HG03521 (cell line): ENCODE results near the gene SFR1.
"Not testable (repeated sequence)": the region's sequence is repeated elsewhere in the genome, so short reads cannot be mapped to it uniquely, and the experiment has no call there.

ENCODE experiments used
- ATAC-seq: cut with Tn5 transposase; IDR thresholded peaks from one replicate; pipeline ENCODE4 v1.9.1; 2021; ENCODE audit warnings: mild to moderate bottlenecking, moderate library complexity; ENCODE audit not compliant: unreplicated experiment

The SFR1 gene

GRCh38 chr10:104170610-104171254 lies 48.8 kb downstream of the SFR1 start:
- no peak for ATAC-seq

DNA sequence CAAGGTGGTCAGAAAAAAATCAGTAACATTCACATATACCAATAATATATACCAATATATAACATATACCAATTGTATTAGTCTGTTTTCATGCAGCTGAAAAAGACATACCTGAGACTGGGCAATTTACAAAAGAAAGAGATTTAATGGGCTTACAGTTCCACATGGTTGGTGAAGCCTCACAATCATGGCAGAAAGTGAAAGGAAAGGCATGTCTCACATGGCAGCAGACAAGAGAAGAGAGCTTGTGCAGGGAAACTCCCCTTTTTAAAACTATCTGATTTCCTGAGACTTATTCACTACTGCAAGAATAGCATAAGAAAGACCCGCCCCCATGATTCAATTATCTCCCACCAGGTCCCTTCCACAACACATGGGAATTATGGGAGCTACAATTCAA lies 52.2 kb downstream of the SFR1 start:
- not testable (repeated sequence) for ATAC-seq
